HCEC 1CT (cell line): ENCODE results near the gene RAB44.

ENCODE experiments used
- DNase-seq: peaks from one replicate; pipeline ENCODE4 v3.0.0-alpha.2; 2017

RAB44 gene

DNA sequence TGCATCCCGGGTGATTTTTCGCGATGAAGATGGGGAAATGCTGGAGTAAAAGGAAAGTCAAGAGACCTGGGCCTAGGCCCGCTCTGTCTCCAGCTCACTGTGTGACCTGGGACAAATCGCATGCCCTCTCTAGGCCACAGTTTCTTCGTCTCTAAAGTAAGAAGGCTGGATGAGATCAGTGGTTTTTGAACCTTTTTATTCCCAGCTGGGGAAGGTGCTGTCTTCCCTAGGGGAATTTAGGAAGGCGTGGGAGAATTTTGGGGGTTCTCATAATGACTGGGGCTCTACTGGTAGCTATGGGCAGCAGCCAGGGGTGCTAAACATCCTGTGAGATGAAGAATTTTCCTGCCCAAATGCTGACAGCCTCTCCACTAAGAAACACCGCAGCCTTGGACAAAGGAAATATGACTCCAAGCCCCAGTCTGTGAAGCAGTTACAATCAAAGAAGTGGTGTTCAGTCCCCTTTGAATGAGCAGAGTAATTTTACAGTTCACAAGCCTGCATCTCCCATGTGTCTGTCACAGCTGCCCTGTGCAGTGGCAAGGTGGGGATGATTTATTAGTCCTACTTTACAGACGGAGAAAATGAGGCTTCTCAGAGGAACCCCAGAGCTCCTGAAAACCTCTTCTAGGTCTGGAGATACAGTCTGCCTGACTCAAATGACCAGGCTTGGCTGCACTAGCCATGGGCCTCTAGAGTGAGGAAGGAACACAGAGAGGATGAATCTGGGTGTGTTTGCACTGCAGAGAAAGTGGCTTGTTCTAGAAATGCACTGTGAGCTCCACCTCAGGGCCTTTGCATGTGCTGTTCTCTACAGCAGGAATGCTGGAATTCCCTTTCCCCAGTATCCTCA, 57.2 kb downstream of the RAB44 start:
- DNase-seq = no peak

DNA sequence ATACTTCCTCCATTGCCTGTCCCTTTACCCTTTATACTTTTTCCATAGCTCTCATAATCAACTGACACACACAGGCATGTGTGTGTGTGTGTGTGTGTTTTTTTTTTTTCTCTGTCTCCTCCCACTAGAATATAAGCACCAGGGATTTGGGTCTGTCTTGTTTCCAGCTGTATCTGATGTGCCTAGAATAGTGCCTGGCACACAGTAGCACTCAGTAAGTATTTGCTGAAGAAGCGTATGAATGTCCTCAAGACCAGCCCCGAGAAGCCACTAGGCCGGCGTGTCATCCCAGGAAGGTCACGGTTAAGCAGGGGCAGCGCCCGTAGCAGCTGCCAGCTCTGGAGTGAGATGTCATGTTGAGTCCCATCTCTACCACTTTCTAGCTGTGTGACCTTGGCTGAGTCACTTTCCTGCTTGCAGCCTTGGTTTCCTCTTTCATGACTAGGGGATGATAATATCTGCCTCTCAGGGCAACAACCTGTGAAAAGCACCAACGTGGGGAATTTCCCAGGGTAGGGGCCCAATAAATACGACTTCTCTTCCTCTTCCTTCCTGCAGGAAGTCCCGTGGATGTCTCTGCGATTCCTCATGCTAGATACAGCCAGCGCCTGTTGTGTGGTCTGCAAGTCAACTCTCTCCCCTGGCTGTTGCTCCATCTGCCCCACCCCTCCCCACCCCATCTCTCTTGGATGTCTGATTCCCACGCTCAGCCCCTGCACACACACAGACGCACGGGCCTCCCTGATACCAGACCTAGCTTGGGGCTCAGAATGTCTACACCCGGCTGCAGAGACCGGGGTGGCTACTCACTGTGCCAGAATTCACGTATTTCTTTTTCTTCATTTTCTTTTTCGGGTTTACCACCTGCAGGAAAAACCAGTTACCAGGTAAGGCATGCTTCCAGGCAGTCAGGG, 58.1 kb downstream of the RAB44 start:
- DNase-seq = peak; percentile 8

DNA sequence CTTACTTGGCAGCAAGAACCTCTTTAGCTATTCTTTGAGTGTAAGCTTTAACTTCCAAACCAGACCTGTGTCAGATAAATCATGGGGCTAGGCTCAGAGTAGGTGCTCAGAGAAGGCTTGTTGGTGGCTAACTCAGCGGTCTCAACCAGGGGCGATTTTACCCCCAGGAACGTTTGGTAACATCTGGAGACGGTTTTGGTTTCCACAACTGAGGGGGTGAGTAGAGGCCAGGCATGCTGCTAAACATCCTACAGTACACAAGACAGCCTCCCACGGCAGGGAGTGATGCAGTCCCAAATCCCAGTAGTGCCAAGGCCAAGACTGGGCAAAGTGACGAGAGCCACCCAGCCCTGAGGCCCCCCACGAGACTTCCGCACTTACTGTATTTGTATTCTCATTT, 59.2 kb downstream of the RAB44 start:
- no peak for DNase-seq

DNA sequence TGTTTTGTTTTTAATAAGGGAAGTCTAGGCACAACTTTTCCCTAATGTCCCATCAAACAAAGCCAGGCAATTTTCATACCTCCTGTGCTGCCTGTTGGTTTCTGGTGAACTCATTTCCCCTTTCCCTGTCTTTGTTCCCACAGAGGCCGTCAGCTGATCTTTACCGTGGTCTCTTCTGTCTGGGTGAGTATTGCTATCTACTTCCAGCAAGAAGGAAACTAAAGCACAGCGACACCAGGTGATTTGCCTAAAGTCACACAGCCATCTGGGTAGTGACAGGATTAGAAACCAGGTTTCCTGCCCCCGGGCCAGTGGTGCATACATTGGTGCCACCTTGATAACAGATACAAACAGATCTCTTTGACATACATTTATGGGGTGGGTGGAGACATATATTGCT, 59.6 kb downstream of the RAB44 start:
- DNase-seq = no peak

DNA sequence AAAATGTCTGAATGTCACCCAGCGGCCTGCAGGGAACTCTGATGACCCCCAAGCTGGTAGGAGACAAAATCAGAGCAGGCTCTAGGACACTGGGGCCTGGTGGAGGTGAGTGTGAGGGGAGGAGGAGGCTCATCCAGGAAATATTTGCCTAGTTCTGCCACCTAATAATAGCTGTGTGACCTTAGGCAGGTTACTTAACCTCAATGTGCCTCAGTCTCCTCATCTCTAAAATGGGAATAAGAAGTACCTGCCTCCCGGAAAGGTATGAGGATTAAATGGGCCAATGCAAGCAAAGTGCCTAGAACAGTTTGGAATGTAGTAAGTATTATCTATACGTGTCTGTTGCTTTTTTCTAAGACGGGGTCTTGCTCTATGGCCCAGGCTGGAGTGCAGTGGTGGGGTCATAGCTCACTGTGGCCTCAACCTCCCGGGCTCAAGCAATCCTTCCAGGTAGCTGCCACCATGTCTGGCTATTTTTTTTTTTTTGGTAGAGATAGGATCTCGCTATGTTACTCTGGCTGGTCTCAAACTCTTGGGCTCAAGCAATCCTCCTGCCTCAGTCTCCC, 60.4 kb downstream of the RAB44 start:
- DNase-seq = no peak

DNA sequence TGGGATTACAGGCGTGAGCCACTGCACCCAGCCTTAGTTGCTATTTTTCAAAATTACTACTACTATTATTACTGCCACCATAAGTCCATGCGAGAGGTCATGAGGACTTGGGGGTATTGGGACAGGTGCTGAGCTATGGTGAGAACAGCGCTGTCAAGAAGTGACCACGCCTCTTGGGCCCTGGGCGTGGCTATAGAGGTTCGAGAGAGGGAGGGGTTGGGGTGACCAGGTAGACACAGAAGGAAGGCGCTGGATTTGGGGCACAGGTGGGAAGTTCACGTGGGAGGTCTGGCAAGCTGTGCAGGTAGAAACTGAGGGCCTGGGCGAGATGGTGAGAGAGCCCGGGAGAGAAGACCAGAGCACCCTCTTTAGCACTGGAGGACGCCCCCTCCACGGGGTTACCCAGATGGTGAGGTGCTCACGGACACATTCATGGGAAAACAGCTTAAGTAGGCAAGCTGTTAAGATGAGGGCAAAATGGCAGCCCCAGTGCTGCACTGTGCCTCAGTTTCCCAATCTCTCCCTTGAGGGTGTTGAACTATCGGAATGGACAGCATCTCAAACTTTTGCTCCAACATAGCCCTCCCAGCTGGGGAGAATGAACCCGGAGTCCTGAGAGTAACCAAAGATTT, 61.0 kb downstream of the RAB44 start:
- DNase-seq = no peak

DNA sequence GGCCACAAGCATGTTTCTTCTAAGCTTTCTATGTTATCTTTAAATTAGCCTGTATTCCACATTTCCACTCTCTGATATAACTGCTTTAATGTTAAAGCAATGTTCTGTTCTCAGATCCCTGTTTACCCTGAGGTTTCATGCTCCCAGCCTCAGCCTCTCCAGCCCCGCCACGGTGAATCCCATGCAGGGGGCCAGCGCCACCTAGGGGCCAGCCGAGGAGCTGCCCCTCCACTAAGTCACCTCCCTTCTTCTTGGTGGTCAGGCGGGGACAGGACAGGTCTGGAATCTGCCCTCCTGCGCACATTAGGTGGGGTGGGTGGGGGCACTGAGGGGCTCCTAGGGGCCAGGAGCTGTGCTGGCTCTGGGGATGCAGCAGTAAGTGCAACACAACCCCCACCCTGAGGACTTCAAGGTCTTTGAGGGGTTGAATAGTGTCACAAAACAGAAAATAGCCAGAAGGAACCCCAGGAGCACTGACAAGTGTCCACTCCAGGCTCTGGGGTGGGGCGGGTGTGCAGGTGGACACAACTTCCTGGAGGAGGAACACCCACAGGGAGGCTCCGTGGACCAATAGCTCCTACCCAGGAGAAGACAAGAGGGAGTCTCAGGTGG, 61.6 kb downstream of the RAB44 start:
- DNase-seq = peak; percentile 59

DNA sequence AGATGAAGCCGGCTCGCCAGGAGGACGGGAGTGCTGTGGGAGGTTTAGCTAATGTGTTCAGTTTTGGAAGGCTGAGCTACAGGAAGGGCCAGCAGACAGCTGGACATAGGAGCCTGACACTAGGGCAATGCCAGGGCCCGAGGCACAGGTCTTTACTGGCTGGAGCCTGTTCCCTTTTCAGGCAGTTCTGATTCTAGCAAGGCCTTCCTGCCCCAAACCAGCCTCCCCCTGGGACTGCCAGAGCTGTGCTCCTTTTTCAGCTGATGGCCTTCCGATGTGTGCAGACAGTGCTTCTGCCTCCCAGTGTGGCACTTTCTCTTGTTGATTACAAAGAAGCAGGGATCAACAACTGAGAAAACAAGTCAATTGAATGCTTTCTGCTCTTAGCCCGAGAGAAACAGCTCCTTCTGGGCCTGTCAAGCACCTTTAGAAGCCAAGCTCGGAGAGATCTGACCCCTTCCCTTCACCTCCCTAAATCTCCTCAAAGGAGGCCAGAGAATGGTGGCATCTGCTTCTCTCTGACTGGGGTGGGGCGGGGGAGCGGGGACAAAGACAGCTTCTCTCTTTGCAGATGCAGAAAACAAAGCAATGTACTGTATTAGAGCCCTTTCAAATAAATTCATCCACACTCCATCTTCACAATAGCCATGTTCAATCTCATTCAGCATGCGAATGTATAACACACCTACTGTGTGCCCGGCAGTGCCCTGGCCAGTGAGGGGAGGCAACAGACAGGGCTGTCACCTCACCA, 63.2 kb downstream of the RAB44 start:
- DNase-seq = no peak

DNA sequence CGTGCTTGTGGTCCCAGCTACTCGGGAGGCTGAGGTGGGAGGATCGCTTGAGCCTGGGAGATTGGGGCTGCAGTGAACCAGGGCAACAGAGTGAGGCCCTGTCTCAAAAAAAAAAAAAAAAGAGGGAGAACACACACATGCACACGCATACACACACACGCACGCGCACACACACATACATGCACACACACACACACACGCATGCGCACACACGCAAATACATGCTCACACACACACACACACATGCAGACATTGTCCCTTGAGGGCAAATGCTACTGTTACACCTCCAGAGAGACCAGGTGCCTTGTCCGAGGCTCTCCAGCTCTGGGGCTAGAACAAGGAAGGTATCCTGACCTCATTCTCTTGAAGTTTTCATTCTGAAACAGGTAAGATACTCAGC, 64.5 kb downstream of the RAB44 start:
- DNase-seq = no peak

DNA sequence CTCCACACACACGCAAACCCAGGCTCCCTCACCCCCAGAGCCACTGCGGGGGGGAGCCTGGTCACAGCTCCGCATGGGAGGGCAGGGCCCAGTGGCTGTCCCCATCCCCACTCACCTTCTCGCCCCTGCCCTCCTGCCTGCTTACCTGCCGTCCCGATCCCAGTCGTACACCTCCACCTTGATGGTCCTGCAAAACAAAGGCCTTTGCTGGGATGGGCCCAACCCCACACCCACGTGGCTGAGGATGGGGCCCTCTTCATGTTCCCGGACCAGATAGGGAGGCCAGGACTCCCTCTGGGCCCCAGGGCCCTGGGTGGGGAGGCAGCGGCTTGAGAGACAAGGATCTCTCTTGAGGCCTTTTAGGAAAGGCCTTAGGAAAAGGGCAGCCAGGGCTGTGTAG, 67.6 kb downstream of the RAB44 start:
- no peak for DNase-seq

DNA sequence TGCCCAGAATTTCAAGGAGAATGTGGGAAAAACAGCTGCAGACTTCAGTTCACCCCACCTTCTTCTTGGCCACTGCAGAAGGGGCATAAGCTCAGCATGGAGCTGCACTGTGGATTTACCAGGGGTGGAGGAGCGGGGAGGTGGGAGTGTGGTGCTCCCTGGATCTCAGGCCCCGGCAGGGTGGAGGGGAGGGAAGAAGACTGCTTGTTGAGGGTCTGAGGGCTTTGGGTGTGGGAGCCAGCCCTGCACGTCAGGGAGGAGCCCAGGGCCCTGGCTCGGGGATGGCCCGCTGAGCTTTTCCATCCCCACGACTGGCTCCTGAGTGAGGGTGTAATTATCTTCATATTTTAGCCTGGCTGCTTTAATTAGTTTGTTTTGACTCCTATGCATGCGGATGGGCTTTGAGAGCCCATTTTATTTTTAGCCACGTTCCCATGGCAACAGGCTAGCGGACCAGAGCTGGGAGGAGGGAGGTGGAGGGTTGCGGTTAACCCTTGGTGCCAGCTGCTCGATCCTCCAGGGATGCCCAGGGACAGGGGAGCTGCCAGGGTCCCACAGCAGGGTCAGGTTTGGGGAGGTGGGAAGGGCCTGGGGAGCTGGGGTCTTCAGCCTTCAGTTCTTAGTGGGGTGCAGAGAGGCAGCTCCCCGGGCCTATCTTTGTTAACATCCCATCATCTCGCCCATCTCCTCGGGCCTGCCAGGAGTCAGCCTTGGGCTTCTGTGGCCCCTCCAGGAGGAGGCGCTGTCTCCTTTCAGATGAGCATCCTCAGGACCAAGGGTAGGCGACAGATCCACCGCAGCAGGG, 68.2 kb downstream of the RAB44 start:
- DNase-seq = peak; percentile 77

DNA sequence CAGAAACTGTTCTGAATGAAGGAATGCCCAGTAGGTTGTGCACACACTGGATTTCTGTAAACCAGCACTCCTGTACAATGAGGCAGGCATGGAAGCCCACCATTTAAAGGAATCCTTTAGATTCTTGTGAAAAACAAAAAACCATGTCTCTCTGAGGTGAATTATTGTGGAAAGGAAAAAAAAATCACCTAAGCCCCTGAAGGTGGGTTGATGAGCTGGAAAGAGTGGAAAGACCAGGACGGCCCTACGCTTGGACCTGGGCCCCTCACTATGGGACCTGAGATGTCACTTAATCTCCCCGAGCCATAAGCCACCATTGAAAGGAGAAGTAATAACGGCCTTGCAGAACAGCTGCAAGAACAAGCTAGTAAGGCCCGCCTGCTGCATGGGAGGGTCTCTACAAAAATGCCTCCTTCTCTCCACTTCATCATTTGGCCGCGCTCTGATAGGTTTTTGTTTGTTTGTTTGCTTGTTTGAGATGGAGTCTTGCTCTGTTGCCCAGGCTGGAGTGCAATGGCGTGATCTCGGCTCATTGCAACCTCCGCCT, 68.8 kb downstream of the RAB44 start:
- no peak for DNase-seq

DNA sequence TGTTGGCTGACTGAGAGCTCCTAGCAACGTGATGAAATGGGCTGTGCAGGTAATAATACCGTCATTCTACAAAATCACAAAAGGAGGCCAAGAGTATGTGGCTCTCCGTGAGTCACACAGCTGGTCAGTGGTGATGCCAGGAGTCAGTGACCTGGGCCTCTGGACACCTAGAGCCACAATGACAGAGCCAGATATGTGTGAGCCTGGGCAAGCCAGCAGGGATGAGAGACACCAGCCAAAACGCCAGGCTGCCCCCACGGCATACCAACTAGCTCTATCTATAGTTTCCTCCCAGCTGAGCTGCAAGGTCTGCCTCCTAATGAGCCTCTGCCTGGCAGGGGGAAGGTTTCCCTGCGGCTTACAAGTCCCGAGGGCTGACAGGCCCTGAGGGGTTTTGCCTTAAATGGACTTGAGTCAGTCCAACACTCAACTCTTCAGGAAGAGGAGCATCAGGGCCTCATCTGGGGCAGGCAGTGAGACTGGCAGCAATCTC, 71.6 kb downstream of the RAB44 start:
- no peak for DNase-seq

DNA sequence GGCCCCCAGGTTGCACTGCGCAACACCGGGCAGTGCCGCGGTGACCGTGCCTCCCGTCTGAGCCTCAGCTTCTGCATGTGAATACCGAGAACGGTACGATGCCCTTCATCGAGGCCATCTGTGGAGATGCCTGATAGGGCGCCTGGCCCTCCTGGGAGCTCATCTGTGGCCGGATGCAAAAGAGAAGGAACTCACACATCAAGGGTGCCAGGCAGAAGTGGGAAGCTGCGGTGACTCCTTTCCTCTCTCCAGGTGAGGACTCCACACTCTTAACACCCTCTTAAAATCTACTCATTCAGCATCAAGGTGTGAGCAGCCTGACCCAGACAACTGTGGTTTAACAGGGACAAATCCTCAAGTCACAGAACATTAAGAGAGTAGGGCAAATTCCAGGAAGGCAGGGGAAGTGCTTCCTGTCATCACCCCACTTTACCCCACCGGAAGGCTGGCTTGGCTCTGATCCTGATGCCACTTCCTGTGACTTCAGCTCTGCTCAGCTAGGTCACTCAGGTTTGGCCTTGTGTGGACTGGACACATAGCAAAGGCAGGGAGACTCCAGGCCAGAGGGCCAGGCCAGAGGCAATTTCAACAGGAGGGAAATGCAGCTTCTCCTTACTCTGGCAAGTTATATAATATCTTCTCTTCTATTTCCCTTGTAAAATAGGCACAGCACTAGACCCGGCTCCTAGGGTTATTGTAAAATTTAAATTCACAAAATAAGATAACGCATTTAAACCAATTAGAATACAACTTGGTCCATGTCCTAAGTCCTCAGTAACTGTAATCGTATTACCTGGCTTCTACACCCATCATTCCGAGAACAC, 72.3 kb downstream of the RAB44 start:
- DNase-seq = peak; percentile 75

DNA sequence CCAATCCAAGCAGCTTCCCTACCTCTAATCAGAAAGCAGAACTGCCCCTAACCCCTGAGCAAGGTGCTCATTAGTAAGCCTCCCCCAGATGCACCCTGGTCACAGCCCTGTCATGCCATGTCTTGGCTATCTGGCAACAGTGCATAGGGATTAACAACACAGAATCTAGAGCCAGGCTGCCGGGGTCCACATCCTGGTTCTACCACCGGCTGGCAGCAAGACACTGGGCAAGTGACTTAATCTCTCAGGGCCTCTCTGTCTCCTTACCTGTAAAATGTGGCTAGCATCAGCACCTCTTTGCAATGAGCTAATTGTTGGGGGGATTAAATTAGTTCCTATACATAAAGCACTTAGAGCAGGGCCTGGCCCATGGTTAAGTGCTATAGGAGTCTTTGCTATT, 73.5 kb downstream of the RAB44 start:
- DNase-seq = no peak

DNA sequence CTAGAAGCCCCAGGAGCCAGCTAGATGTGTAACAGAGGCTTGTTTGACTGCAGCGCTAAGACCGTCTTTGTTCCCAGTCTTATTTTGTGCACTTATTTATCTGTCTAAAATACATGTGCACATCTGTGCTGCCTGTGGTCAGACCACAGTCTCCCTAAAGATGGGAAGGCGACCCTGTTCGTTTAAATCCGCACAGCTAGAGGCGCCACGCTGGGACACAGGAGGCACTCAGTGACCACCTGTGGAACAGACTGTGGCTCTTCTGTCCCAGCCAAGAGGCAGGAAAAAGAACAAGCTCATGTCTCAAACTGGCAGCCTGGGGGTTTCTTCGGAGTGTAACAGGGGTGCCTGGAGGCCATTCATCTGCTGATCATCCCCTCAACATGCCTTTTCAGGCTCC, 74.8 kb downstream of the RAB44 start:
- DNase-seq = no peak

DNA sequence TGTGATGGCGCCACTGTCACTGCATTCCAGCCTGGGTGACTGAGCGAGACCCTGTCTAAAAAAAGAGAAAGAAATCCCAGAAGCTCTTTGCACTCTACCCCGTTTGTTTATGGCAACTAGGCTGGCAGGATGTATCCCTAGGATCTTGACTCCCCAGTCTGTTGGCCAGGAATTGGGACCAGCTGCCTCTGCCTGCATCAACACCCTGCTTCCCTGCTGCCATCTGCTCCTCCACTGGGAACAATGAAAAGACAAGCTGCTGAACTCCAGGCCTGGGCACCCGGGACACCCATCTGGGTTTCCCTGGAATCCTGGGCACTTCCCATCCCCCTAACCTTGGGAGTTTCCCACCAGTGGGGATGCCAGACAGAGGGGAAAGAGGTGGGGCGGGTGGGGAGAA, 76.7 kb downstream of the RAB44 start:
- DNase-seq = no peak

DNA sequence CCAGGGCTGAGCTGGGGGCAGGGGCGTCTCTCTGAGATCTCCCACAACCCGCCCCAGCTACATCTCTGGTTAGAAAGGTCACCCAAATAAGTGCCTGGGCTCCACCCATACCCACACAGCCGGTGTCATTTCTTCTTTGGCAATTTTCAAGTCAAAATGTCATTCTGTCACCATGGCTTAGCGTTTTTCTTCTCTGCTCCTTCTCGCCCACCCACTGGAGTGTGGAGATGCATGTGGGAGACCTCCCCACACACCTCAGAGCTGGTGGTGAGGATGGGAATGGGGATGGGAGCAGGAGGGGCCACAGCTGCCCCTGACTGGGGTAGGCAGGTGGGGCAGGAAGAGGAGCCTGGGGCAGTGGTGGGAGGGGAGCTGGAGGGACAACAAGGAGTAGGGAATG, 78.5 kb downstream of the RAB44 start:
- no peak for DNase-seq

DNA sequence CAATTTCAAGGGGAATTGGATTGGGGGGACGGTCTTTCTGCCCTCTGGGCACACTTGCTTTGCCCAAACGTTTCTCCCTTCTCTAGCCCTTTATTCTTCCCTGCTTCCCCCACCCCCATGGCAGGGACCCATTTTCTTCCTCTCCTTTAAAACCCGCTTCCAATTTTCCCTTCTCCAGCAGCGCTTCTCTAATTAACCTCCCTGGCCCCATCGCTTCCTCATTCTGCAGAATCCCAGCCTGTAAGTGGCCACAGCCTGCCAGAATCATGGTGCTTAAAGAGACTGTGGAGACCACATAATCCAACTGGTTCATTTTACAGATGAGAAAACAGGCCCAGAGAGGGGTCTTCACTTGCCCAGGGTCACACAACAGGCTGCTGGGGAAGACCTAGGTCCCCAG, 80.2 kb downstream of the RAB44 start:
- no peak for DNase-seq

DNA sequence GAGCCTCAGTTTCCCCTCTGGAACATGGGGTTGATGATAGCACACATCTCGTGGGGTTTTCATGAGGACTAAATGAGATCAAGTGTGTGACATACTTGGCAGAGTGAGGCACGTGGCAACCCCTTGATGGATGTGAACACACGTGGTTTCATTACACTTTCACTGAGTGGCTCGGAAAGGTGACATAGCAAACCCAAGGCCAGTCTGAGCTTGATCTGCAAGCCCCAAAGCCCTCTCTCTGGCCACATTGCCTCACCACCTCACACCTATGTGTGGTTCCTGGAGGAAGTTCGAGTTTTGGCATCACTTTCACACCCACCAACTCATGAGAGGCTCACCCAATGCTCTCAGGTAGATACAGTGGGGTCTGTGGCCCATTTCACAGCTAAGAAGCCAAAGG, 81.6 kb downstream of the RAB44 start:
- DNase-seq = no peak
